Measurements from ENCODE around the gene C11orf24.
"Not testable (repeated sequence)": the region's sequence is repeated elsewhere in the genome, so short reads cannot be mapped to it uniquely, and the experiment has no call there.

Gene C11orf24

GRCh38 chr11:68306636-68307035 lies 34.9 kb upstream of the C11orf24 start:
- no peak for TF ChIP-seq POLR2A (IDR thresholded peaks at IDR 0.05; ENCODE audit: low read length)
- no peak for TF ChIP-seq GATA1 (IDR thresholded peaks at IDR 0.05; ENCODE audit: low read depth, low read length)
- DNase-seq, result no peak

GRCh38 chr11:68303982-68304780 lies 32.4 kb upstream of the C11orf24 start:
- DNase-seq, result no peak
- no peak for TF ChIP-seq GATA1 (IDR thresholded peaks at IDR 0.05; ENCODE audit: low read depth, low read length)
- TF ChIP-seq POLR2A (IDR thresholded peaks at IDR 0.05; ENCODE audit: low read length), result no peak

- TF ChIP-seq POLR2A (IDR thresholded peaks at IDR 0.05; ENCODE audit: low read length) (no peak), GATA1 (IDR thresholded peaks at IDR 0.05; ENCODE audit: low read depth, low read length) (no peak)
- no peak for DNase-seq
Measured at GRCh38 chr11:68303083-68303482, 31.3 kb upstream of the C11orf24 start.

- no peak for DNase-seq
- no peak for TF ChIP-seq GATA1 (IDR thresholded peaks at IDR 0.05; ENCODE audit: low read depth, low read length)
- no peak for TF ChIP-seq POLR2A (IDR thresholded peaks at IDR 0.05; ENCODE audit: low read length)
Measured at GRCh38 chr11:68302670-68303069, 30.9 kb upstream of the C11orf24 start.

- no peak for TF ChIP-seq GATA1 (IDR thresholded peaks at IDR 0.05; ENCODE audit: low read depth, low read length)
- TF ChIP-seq POLR2A (IDR thresholded peaks at IDR 0.05; ENCODE audit: low read length), result no peak
- no peak for DNase-seq
Measured at GRCh38 chr11:68302256-68302655, 30.5 kb upstream of the C11orf24 start.

GRCh38 chr11:68300076-68300830 lies 28.5 kb upstream of the C11orf24 start:
- no peak for DNase-seq
- TF ChIP-seq GATA1 (IDR thresholded peaks at IDR 0.05; ENCODE audit: low read depth, low read length) (no peak), POLR2A (IDR thresholded peaks at IDR 0.05; ENCODE audit: low read length) (no peak)

GRCh38 chr11:68299517-68299879 lies 27.7 kb upstream of the C11orf24 start:
- DNase-seq, result not testable (repeated sequence)

GRCh38 chr11:68298659-68299516 lies 27.1 kb upstream of the C11orf24 start:
- TF ChIP-seq GATA1 (IDR thresholded peaks at IDR 0.05; ENCODE audit: low read depth, low read length), result no peak
- no peak for TF ChIP-seq POLR2A (IDR thresholded peaks at IDR 0.05; ENCODE audit: low read length)
- no peak for DNase-seq

GRCh38 chr11:68297812-68298658 lies 26.3 kb upstream of the C11orf24 start:
- TF ChIP-seq GATA1 (IDR thresholded peaks at IDR 0.05; ENCODE audit: low read depth, low read length) (no peak), POLR2A (IDR thresholded peaks at IDR 0.05; ENCODE audit: low read length) (no peak)
- peak; percentile 75 to 85 for DNase-seq

GRCh38 chr11:68297494-68297811 lies 25.7 kb upstream of the C11orf24 start:
- TF ChIP-seq GATA1 (IDR thresholded peaks at IDR 0.05; ENCODE audit: low read depth, low read length), result no peak
- TF ChIP-seq POLR2A (IDR thresholded peaks at IDR 0.05; ENCODE audit: low read length), result no peak
- no peak for DNase-seq

- no peak for TF ChIP-seq GATA1 (IDR thresholded peaks at IDR 0.05; ENCODE audit: low read depth, low read length)
- TF ChIP-seq POLR2A (IDR thresholded peaks at IDR 0.05; ENCODE audit: low read length), result no peak
- no peak for DNase-seq
Measured at GRCh38 chr11:68297052-68297378, 25.2 kb upstream of the C11orf24 start.

GRCh38 chr11:68296344-68297051 lies 24.7 kb upstream of the C11orf24 start:
- TF ChIP-seq POLR2A (IDR thresholded peaks at IDR 0.05; ENCODE audit: low read length) (no peak), GATA1 (IDR thresholded peaks at IDR 0.05; ENCODE audit: low read depth, low read length) (no peak)
- DNase-seq, result no peak

- no peak for DNase-seq
- no peak for TF ChIP-seq POLR2A (IDR thresholded peaks at IDR 0.05; ENCODE audit: low read length)
- TF ChIP-seq GATA1 (IDR thresholded peaks at IDR 0.05; ENCODE audit: low read depth, low read length), result no peak
Measured at GRCh38 chr11:68295940-68296339, 24.2 kb upstream of the C11orf24 start.
